Measurements from ENCODE around the gene USP22. TPM values are rescaled to one million over a fixed set of nuclear protein-coding genes. Genes with fewer than 3 reads are reported as not detected.

USP22 gene
- total and polyA plus RNA-seq, 2 of the 8 experiments (the other 6 are each of a cell fraction or from before 2014, with no cell fraction given) = 221 to 316 TPM

GRCh38 chr17:21012736-21013135 is 30.1 kb downstream of the USP22 start:
- Histone ChIP-seq H2BK20ac (ENCODE audit: low read length) (no peak overlapping the region), H3K23me2 (ENCODE audit: low read depth, low read length) (no peaks in the 10 kb centered on the region), H4K5ac (ENCODE audit: insufficient read length, low read depth, low read length) (no peak overlapping the region), H2BK12ac (ENCODE audit: low read depth, low read length) (no peak overlapping the region), H2BK120ac (replicated peaks; ENCODE audit: low read depth, low read length) (no peak overlapping the region), H3K9ac (replicated peaks in 1 of 4; ENCODE audit: extremely low read depth in 1 of 4, low read depth in 3 of 4, low read length in 3 of 4) (no peak overlapping the region), H3K4me1 (replicated peaks in 1 of 4; ENCODE audit: control insufficient read depth in 3 of 4, insufficient read depth in 4 of 4, low read length in 3 of 4) (no peaks in the 10 kb centered on the region), H2AK5ac (ENCODE audit: low read depth, low read length) (no peak overlapping the region), H4K20me1 (replicated peaks in 1 of 2; ENCODE audit: control insufficient read depth in 1 of 2, insufficient read depth in 2 of 2, low read length in 2 of 2) (peaks cover 16 to 41% of the 10 kb centered on the region in 2 experiments), H3K4ac (replicated peaks; ENCODE audit: insufficient read length, low read depth, low read length) (no peak overlapping the region), H3K14ac (ENCODE audit: insufficient read length) (no peak overlapping the region), H3K36me3 (ENCODE audit: control insufficient read depth in 2 of 4, insufficient read depth in 4 of 4, low read length in 3 of 4) (peaks cover 74 to 99% (median 89%) of the 10 kb centered on the region in 4 experiments), H3K27ac (ENCODE audit: low read depth, low read length) (no peak overlapping the region), H2BK15ac (ENCODE audit: low read length) (no peak overlapping the region), H3K79me1 (ENCODE audit: low read depth, low read length) (peaks cover 26% of the 10 kb centered on the region), H4K8ac (ENCODE audit: extremely low read depth, insufficient read depth, low read length) (no peak overlapping the region; the same call in 1 of the 2 replicates), H3K9me3 (ENCODE audit: insufficient read depth in 2 of 2, low read depth in 1 of 2, low read length in 1 of 2) (no peaks in the 10 kb centered on the region), H3K27me3 (replicated peaks in 1 of 4; ENCODE audit: control insufficient read depth in 3 of 4, extremely low read depth in 1 of 4, insufficient read depth in 3 of 4, low read length in 3 of 4) (no peaks in the 10 kb centered on the region), H2AFZ (ENCODE audit: low read length) (no peak overlapping the region), H3K4me2 (ENCODE audit: insufficient read depth in 1 of 2, low read depth in 2 of 2, low read length in 2 of 2) (no peak overlapping the region), H3K18ac (ENCODE audit: extremely low read depth, low read length) (no peak overlapping the region), H4K91ac (replicated peaks; ENCODE audit: insufficient read length, low read length) (no peak overlapping the region), H3K79me2 (ENCODE audit: control insufficient read depth in 1 of 2, insufficient read depth in 2 of 2, low read length in 2 of 2) (peaks cover 0 to 72% of the 10 kb centered on the region in 2 experiments; a peak in 3 of 4 replicates), H3K23ac (ENCODE audit: insufficient read length) (no peak overlapping the region), H3K4me3 (ENCODE audit: extremely low read depth in 1 of 4, insufficient read depth in 2 of 4, low read depth in 3 of 4, low read length in 4 of 4) (no peak overlapping the region), H3K56ac (replicated peaks; ENCODE audit: insufficient read length, low read depth, low read length) (no peak overlapping the region), H2BK5ac (ENCODE audit: low read depth, low read length) (no peak overlapping the region)
- no peak for DNase-seq (ENCODE audit: low read depth in 1 of 2, low spot score in 2 of 2)
- 94% methylated on average over 8 of the region's 8 CpGs; no CpG with 5 or more reads in 1 of the 2 experiments for WGBS, 2 experiments (ENCODE audit: extremely low coverage in 1 of 2, insufficient coverage in 1 of 2, insufficient read length in 1 of 2, insufficient replicate concordance in 2 of 2, low coverage in 1 of 2, low lambda C conversion rate in 2 of 2, missing lambda C conversion rate in 1 of 2)
- CTCF ChIA-PET (ENCODE audit: partially characterized antibody) = no interaction called here
- POLR2A ChIA-PET (ENCODE audit: partially characterized antibody) = interaction anchor here (0.8 to 2.8 kb wide), 3 partner anchors 8 to 15 kb away, joined by 3 to 15 read pairs (median 3); no protein-coding TSS in a partner anchor
- no peak for FAIRE-seq

All from H1 (cell line).